Measurements from ENCODE around the gene PRELID1. TPM values are rescaled to one million over a fixed set of nuclear protein-coding genes. Genes with fewer than 3 reads are reported as not detected.
A peak's percentile ranks its signal among the peaks of the same experiment; 100 is the strongest.

Gene PRELID1
- total and polyA plus RNA-seq, 8 donors, result 72.3 to 154 (median 86.4) TPM

- DNase-seq (no peak), ATAC-seq (no peak)
- Histone ChIP-seq H3K27me3 (no peaks in the 10 kb centered on the region), H3K4me1 (peaks cover 11 to 45% of the 10 kb centered on the region in 2 donors), H3K9me3 (no peaks in the 10 kb centered on the region), H3K4me3 (no peak overlapping the region), H3K27ac (no peak overlapping the region), H3K36me3 (peaks cover 0 to 6% of the 10 kb centered on the region in 2 donors)
- no peak for TF ChIP-seq CTCF (IDR thresholded peaks at IDR 0.05)
- intact Hi-C loops (cut with DNase I), result no loop called here
Observed at GRCh38 chr5:177313561-177314259, 10.1 kb downstream of the PRELID1 start.

DNA sequence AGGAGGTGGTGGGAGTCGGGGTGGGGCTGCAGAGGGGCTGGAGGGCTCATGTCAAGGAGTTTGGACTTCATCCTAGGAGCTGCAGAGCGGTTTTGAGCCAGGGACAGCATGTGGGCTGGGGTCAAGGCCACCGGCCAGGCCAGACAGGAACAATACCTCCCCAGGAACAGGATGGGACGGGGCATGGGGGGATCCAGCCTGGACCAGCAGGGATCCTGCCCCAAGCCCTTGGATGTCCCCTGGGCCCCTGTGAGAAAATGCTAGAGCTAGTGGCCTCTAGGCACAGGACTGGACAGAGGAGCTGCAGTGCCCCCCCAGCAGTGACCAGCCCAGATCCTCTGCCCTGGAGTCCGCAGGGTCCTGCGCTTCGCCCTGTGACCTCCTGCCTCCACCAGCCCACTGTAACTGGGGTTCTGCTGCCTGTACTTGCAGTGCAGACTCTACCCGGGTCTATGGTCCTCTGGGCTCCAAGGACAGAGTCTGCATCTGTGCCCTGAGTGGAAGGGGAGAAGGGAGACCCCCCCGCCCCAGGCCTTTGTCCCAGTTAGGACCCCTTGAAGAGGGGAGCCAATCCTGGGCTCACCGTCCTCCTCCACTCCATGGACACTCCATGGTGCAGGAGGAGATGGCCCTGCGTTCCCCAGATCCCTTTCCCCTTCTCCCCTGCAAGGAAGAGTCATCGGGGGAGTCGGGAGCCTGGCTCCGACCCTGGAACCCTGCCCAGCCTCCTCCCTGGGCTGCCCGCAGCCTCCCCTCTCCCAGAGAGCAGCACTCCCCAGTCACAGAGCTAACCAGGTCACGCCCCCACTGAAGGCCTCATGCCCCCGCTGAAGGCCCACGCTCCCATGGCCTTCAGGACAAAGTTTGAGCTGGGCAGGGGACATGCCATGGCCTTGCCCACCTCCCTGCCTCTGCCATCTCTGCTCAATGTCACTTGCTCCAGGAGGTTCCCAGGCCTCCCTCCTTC lies 11.1 kb downstream of the PRELID1 start:
- ATAC-seq (no peak), DNase-seq (no peak)
- intact Hi-C loops (cut with DNase I), result no loop called here
- Histone ChIP-seq H3K27me3 (no peaks in the 10 kb centered on the region), H3K4me3 (no peak overlapping the region), H3K9me3 (no peaks in the 10 kb centered on the region), H3K36me3 (peaks cover 0 to 6% of the 10 kb centered on the region in 2 donors), H3K27ac (no peak overlapping the region), H3K4me1 (peaks cover 11 to 38% of the 10 kb centered on the region in 2 donors)
- TF ChIP-seq CTCF (IDR thresholded peaks at IDR 0.05), result no peak

- Histone ChIP-seq H3K4me3 (no peak overlapping the region), H3K9me3 (no peaks in the 10 kb centered on the region), H3K27ac (no peak overlapping the region), H3K36me3 (peaks cover 0 to 9% of the 10 kb centered on the region in 2 donors), H3K4me1 (peaks cover 11 to 38% of the 10 kb centered on the region in 2 donors), H3K27me3 (no peaks in the 10 kb centered on the region)
- ATAC-seq (no peak), DNase-seq (no peak)
- TF ChIP-seq CTCF (IDR thresholded peaks at IDR 0.05), result no peak
- intact Hi-C loops (cut with DNase I), result no loop called here
Observed at GRCh38 chr5:177315411-177315810, 11.8 kb downstream of the PRELID1 start.

DNA sequence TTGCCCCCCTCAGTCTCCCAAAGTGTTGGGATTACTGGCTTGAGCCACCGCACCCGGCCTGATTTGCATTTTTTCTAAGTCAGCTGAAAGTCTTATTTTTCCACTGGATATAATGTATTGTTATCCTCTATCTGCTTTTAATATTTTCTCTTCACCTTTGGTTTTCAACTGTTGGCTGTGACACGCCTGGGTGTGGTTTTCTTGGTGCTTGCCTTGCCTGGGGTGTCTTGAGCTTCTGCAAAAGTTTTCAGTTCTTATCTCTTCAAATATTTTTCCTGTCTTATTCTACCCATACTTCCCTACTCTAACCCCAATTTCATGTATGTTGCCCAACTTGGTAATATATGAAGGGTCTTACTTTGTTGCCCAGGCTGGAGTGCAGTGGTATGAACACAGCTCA lies 12.4 kb downstream of the PRELID1 start:
- no peak for TF ChIP-seq CTCF (IDR thresholded peaks at IDR 0.05)
- H3K4me1 ChIP-seq, result peaks cover 5 to 38% of the 10 kb centered on the region in 2 donors
- intact Hi-C loops (cut with DNase I), result no loop called here
- no peaks in the 10 kb centered on the region for H3K9me3 ChIP-seq
- DNase-seq (no peak), ATAC-seq (no peak)
- H3K4me3 ChIP-seq, result no peak overlapping the region
- peaks cover 0 to 9% of the 10 kb centered on the region in 2 donors for H3K36me3 ChIP-seq
- H3K27me3 ChIP-seq, result no peaks in the 10 kb centered on the region
- no peak overlapping the region for H3K27ac ChIP-seq

GRCh38 chr5:177317959-177318377 lies 14.4 kb downstream of the PRELID1 start:
- Histone ChIP-seq H3K9me3 (no peaks in the 10 kb centered on the region), H3K27me3 (no peaks in the 10 kb centered on the region), H3K4me1 (peaks cover 0 to 20% of the 10 kb centered on the region in 2 donors), H3K36me3 (peaks cover 0 to 9% of the 10 kb centered on the region in 2 donors), H3K4me3 (no peak overlapping the region), H3K27ac (no peak overlapping the region)
- DNase-seq, result peak in 2 of 4 donors; percentile 62 to 72
- TF ChIP-seq CTCF (IDR thresholded peaks at IDR 0.05), result peak; percentile 74 to 82
- ATAC-seq, result peak; percentile 86
- intact Hi-C loops (cut with DNase I), result no loop called here
